Measurements from ENCODE around the gene CUL1. TPM values are rescaled to one million over a fixed set of nuclear protein-coding genes. Genes with fewer than 3 reads are reported as not detected.
A peak's percentile ranks its signal among the peaks of the same experiment; 100 is the strongest.

Gene CUL1
- total RNA-seq, 1 experiment from 2014 or later: 53.1 TPM

- ChIA-PET CTCF (no interaction called here), POLR2A (interaction anchor here (1.5 kb wide), 1 partner anchor 8 kb away, joined by 4 read pairs; no protein-coding TSS in a partner anchor), RAD21 (ENCODE audit: low non-redundant PET in 1 of 2, low total read pairs in 2 of 2, uncharacterized antibody in 2 of 2, unreplicated experiment in 2 of 2) (no interaction called here)
- intact Hi-C loops (cut with micrococcal nuclease): loop anchor here (10.0 kb wide), 1 partner anchor 265 kb away; no protein-coding TSS in a partner anchor
- Histone ChIP-seq H3K27ac (ENCODE audit: low read depth, low read length) (peak overlapping the region; percentile 92), H3K4me2 (ENCODE audit: low read length) (peak overlapping the region; percentile 91), H3K27me3 (ENCODE audit: insufficient read depth, low read length) (no peaks in the 10 kb centered on the region), H3K4me1 (ENCODE audit: control insufficient read depth in 1 of 2, insufficient read depth in 2 of 2, low read length in 2 of 2) (peaks cover 18 to 42% of the 10 kb centered on the region in 2 experiments), H2AFZ (ENCODE audit: low read depth, low read length, poor library complexity, severe bottlenecking) (no peak overlapping the region), H3K9me3 (ENCODE audit: control insufficient read depth in 1 of 2, insufficient read depth in 1 of 2, low read depth in 1 of 2, low read length in 2 of 2) (no peaks in the 10 kb centered on the region), H4K20me1 (ENCODE audit: insufficient read depth) (peaks cover 28% of the 10 kb centered on the region; the same call in 1 of the 2 replicates), H3K36me3 (ENCODE audit: control insufficient read depth in 1 of 2, insufficient read depth in 2 of 2, low read length in 2 of 2) (no peaks in the 10 kb centered on the region), H3K9me2 (ENCODE audit: insufficient read depth) (no peaks in the 10 kb centered on the region), H3K79me2 (ENCODE audit: insufficient read depth, low read length) (peaks cover 66% of the 10 kb centered on the region), H3K4me3 (replicated peaks in 1 of 2; ENCODE audit: low read depth in 1 of 2, low read length in 2 of 2) (peak overlapping the region; percentile 66 to 67), H3K9ac (ENCODE audit: low read length) (peak overlapping the region; percentile 89)
- TF ChIP-seq FOSL1 (IDR thresholded peaks at IDR 0.05; ENCODE audit: low read depth): no peak
- TF ChIP-seq, protein P1, sequence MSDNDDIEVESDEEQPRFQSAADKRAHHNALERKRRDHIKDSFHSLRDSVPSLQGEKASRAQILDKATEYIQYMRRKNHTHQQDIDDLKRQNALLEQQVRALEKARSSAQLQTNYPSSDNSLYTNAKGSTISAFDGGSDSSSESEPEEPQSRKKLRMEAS (IDR thresholded peaks at IDR 0.05): 0 out of 2 replicates have a peak, but pooled peaks have one; percentile 6
- no peak for DNase-seq (ENCODE audit: low read depth, low spot score)
- no peak; the same call in 1 of the 2 replicates for ATAC-seq
- TSS peak; percentile 55 for BruUV-seq (replicated peaks)
These were observed 1.3 kb downstream of the CUL1 start for GRCh38 chr7:148699782-148700629.

GRCh38 chr7:148700661-148701064 is 2.0 kb downstream of the CUL1 start:
- ChIA-PET RAD21 (ENCODE audit: low non-redundant PET in 1 of 2, low total read pairs in 2 of 2, uncharacterized antibody in 2 of 2, unreplicated experiment in 2 of 2) (interaction anchor here in 1 of 2 experiments (0.5 kb wide), 1 partner anchor 361 kb away, joined by 3 read pairs; no protein-coding TSS in a partner anchor), CTCF (no interaction called here), POLR2A (no interaction called here)
- Histone ChIP-seq H3K79me2 (ENCODE audit: insufficient read depth, low read length) (peaks cover 73% of the 10 kb centered on the region), H3K4me1 (ENCODE audit: control insufficient read depth in 1 of 2, insufficient read depth in 2 of 2, low read length in 2 of 2) (peaks cover 18 to 42% of the 10 kb centered on the region in 2 experiments), H3K27ac (ENCODE audit: low read depth, low read length) (no peak overlapping the region), H3K9ac (ENCODE audit: low read length) (peak overlapping the region; percentile 89; the same call in 1 of the 2 replicates), H3K27me3 (ENCODE audit: insufficient read depth, low read length) (no peaks in the 10 kb centered on the region), H4K20me1 (ENCODE audit: insufficient read depth) (peaks cover 33% of the 10 kb centered on the region; the same call in 1 of the 2 replicates), H3K9me2 (ENCODE audit: insufficient read depth) (no peaks in the 10 kb centered on the region), H3K4me2 (ENCODE audit: low read length) (peak overlapping the region; percentile 91), H3K36me3 (ENCODE audit: control insufficient read depth in 1 of 2, insufficient read depth in 2 of 2, low read length in 2 of 2) (no peaks in the 10 kb centered on the region), H2AFZ (ENCODE audit: low read depth, low read length, poor library complexity, severe bottlenecking) (no peak overlapping the region), H3K9me3 (ENCODE audit: control insufficient read depth in 1 of 2, insufficient read depth in 1 of 2, low read depth in 1 of 2, low read length in 2 of 2) (no peaks in the 10 kb centered on the region), H3K4me3 (replicated peaks in 1 of 2; ENCODE audit: low read depth in 1 of 2, low read length in 2 of 2) (peak overlapping the region; percentile 66 to 67; a peak in 3 of 4 replicates)
- ATAC-seq: no peak
- no TSS peak for BruUV-seq (replicated peaks)
- TF ChIP-seq RAD21 (IDR thresholded peaks at IDR 0.05; ENCODE audit: low read depth): no peak
- no peak for DNase-seq (ENCODE audit: low read depth, low spot score)
- intact Hi-C loops (cut with micrococcal nuclease): no loop called here

All from HCT116 (cell line).